Sigmoid colon (tissue), 4 donors: ENCODE data around the gene ATM.

Experiments
- CTCF ChIP-seq, 4 experiments: fragments of 450-650 bp in 3 of 4; fragments of 200-600 bp in 1 of 4; IDR thresholded peaks; one replicate each; pipeline ENCODE4 v1.5.1; 2016 to 2019; ENCODE audit warnings: antibody characterized with exemption in 4 of 4, mild to moderate bottlenecking in 3 of 4, moderate library complexity in 2 of 4
- EP300 ChIP-seq, 4 donors: sonication (generic); formaldehyde crosslinking; IDR thresholded peaks; one replicate each; pipeline ENCODE4 v1.6.1; 2017; ENCODE audit warnings: antibody characterized with exemption in 4 of 4
- POLR2A ChIP-seq, 2 donors: fragments of 450-650 bp; IDR thresholded peaks; one replicate each; pipeline ENCODE4 v1.6.1; 2016; ENCODE audit warnings: antibody characterized with exemption in 2 of 2, mild to moderate bottlenecking in 2 of 2, moderate library complexity in 2 of 2
- POLR2AphosphoS5 ChIP-seq, 4 donors: sonication (generic); formaldehyde crosslinking; IDR thresholded peaks; one replicate each; pipeline ENCODE4 v1.6.1; 2017; ENCODE audit warnings: antibody characterized with exemption in 4 of 4

GRCh38 chr11:108235192-108235591 lies 12.3 kb downstream of the ATM start:
- TF ChIP-seq CTCF (IDR thresholded peaks at IDR 0.05), result no peak
- no peak for TF ChIP-seq POLR2A (IDR thresholded peaks at IDR 0.05)
- TF ChIP-seq POLR2AphosphoS5 (IDR thresholded peaks at IDR 0.05), result no peak
- TF ChIP-seq EP300 (IDR thresholded peaks at IDR 0.05), result no peak
